A549 (cell line): Measurements from ENCODE around the gene MTA3. TPM values are rescaled to one million over a fixed set of nuclear protein-coding genes. Genes with fewer than 3 reads are reported as not detected.
"Not testable (repeated sequence)": the region's sequence is repeated elsewhere in the genome, so short reads cannot be mapped to it uniquely, and the experiment has no call there.

Source experiments
- ATAC-seq, 2 experiments: fragments of 200-7000 bp in 1 of 2; fragments of >200 bp in 1 of 2; cut with Nextera tagmentation in 1 of 2; cut with Tn5 transposase in 1 of 2; 3 replicates each; pipeline versions ENCODE4 v1.8.0 to v1.9.1; 2018 to 2020; ENCODE audit warnings: mild to moderate bottlenecking in 1 of 2, moderate library complexity in 1 of 2
- CTCF ChIA-PET: fragments of 300-600 bp; sonication (Branson Sonifier 250); formaldehyde crosslinking; extraction: SDS; loops from one replicate; lab custom pipeline; 2021; ENCODE audit warnings: antibody characterized with exemption, inconsistent platforms; lab: Yijun Ruan, JAX
- POLR2A ChIA-PET: fragments of 350-600 bp; formaldehyde crosslinking; extraction: SDS; loops from one replicate; lab custom pipeline; 2021; ENCODE audit warnings: antibody characterized with exemption, inconsistent platforms; lab: Yijun Ruan, JAX
- DNase-seq, 2 experiments: peaks; one replicate each; pipeline versions ENCODE4 v3.0.0 to v3.0.0-alpha.2; 2011 to 2016; ENCODE audit warnings: low read depth in 1 of 2, low spot score in 1 of 2
- FAIRE-seq: peaks from 2 replicates; lab custom pipeline; 2011; peaks lifted over from hg19 to GRCh38; lab: Jason Lieb, UNC
- H3K27ac ChIP-seq, 2 experiments: fragments of >200 bp; sonication (Bioruptor Twin); formaldehyde crosslinking; 3 replicates each; pipeline ENCODE4 v1.5.1; 2016 to 2017
- H3K4me1 ChIP-seq: fragments of >200 bp; sonication (Bioruptor Twin); formaldehyde crosslinking; 3 replicates; pipeline ENCODE4 v1.6.1; 2016
- H3K4me2 ChIP-seq: fragments of >200 bp; sonication (Bioruptor Twin); formaldehyde crosslinking; 3 replicates; pipeline ENCODE4 v1.6.1; 2016
- H3K4me3 ChIP-seq: fragments of >200 bp; sonication (Bioruptor Twin); formaldehyde crosslinking; 3 replicates; pipeline ENCODE4 v1.5.1; 2016
- H3K9me3 ChIP-seq: fragments of >200 bp; sonication (Bioruptor Twin); formaldehyde crosslinking; 3 replicates; pipeline ENCODE4 v1.6.1; 2016
- BCL3 ChIP-seq: fragments of >200 bp; sonication (Bioruptor Twin); formaldehyde crosslinking; IDR thresholded peaks from 3 replicates; pipeline ENCODE4 v1.6.1; 2016
- CBX2 ChIP-seq: fragments of 200-600 bp; sonication (generic); IDR thresholded peaks from 2 replicates; pipeline ENCODE4 v1.6.1; 2016; ENCODE audit warnings: low read depth, mild to moderate bottlenecking, borderline replicate concordance
- EHMT2 ChIP-seq: fragments of 200-600 bp; sonication (generic); IDR thresholded peaks from 2 replicates; pipeline ENCODE4 v1.6.1; 2016; ENCODE audit warnings: antibody characterized with exemption, low read depth, mild to moderate bottlenecking, moderate library complexity
- EP300 ChIP-seq, 2 experiments: fragments of >200 bp; sonication (Bioruptor Twin); formaldehyde crosslinking; IDR thresholded peaks; 2 replicates in 1 of 2; 3 replicates in 1 of 2; pipeline ENCODE4 v1.6.1; 2016 to 2017
- FOXS1 ChIP-seq: fragments of 250-450 bp; sonication (Bioruptor Pico); IDR thresholded peaks from 2 replicates; pipeline ENCODE4 v1.5.0; 2020; ENCODE audit warnings: mild to moderate bottlenecking, moderate library complexity
- GATA3 ChIP-seq: IDR thresholded peaks from 2 replicates; pipeline ENCODE4 v1.6.1; 2012; ENCODE audit warnings: borderline replicate concordance
- HOXA7 ChIP-seq: fragments of 250-450 bp; sonication (Bioruptor Pico); IDR thresholded peaks from 2 replicates; pipeline ENCODE4 v1.5.0; 2020; ENCODE audit warnings: mild to moderate bottlenecking, moderate library complexity
- JUNB ChIP-seq: fragments of >200 bp; sonication (Bioruptor Twin); formaldehyde crosslinking; IDR thresholded peaks from 2 replicates; pipeline ENCODE4 v1.6.1; 2016
- MAFK ChIP-seq: fragments of 450-650 bp; IDR thresholded peaks from 2 replicates; pipeline ENCODE4 v1.6.1; 2014; ENCODE audit not compliant: partially characterized antibody
- RAD21 ChIP-seq, 2 experiments: fragments of >200 bp in 1 of 2; sonication (Bioruptor Twin) in 1 of 2; formaldehyde crosslinking in 1 of 2; IDR thresholded peaks in 1 of 2; conservative IDR thresholded peaks in 1 of 2; 2 replicates in 1 of 2; 3 replicates in 1 of 2; pipeline ENCODE4 v1.6.1; 2012 to 2018; ENCODE audit warnings: inconsistent platforms in 1 of 2
- RARB ChIP-seq: fragments of 250-450 bp; sonication (Bioruptor Pico); IDR thresholded peaks from 2 replicates; pipeline ENCODE4 v1.8.0; 2021; ENCODE audit warnings: mild to moderate bottlenecking, moderate library complexity
- RNF2 ChIP-seq: fragments of 200-600 bp; sonication (generic); IDR thresholded peaks from 2 replicates; pipeline ENCODE4 v1.6.1; 2016; ENCODE audit warnings: low read depth, mild to moderate bottlenecking, antibody characterized with exemption, moderate library complexity, borderline replicate concordance
- SREBF2 ChIP-seq: fragments of 450-650 bp; IDR thresholded peaks from 2 replicates; pipeline ENCODE4 v1.6.1; 2014; ENCODE audit warnings: mild to moderate bottlenecking, moderate library complexity
- USF2 ChIP-seq: fragments of 450-650 bp; IDR thresholded peaks from 2 replicates; pipeline ENCODE4 v1.6.1; 2014; ENCODE audit warnings: antibody characterized with exemption
- ZC3H11A ChIP-seq: fragments of 450-650 bp; IDR thresholded peaks from 2 replicates; pipeline ENCODE4 v1.6.1; 2014; ENCODE audit warnings: antibody characterized with exemption, mild to moderate bottlenecking
- WGBS: methylation state at CpG from one replicate; pipeline ENCODE4 v1.1.6; 2017; ENCODE audit errors: missing lambda C conversion rate; 5-methylcytosine and 5-hydroxymethylcytosine counted together
- polyA plus RNA-seq, 4 experiments: library from polyadenylated mRNA; depleted of rRNA in 3 of 4; stranded (reverse); fragments of >200 nt; fragmentation: RNase III in 1 of 4; extraction: RNeasy Plus Mini Kit Qiagen cat#74134 plus additional on column Dnase treatment in 1 of 4; gene quantifications; 2 replicates in 3 of 4; 3 replicates in 1 of 4; pipeline ENCODE4 v1.2.3, GENCODE V29; 2011 to 2017
- TF ChIP-seq, protein P1 (sequence below): fragments of >200 bp; sonication (Bioruptor Twin); formaldehyde crosslinking; IDR thresholded peaks from 2 replicates; pipeline ENCODE4 v1.6.1; 2016
- TF ChIP-seq, protein P2 (sequence below): fragments of 200-600 bp; sonication (generic); IDR thresholded peaks from 2 replicates; pipeline ENCODE4 v1.6.1; 2016; ENCODE audit warnings: antibody characterized with exemption, mild to moderate bottlenecking, moderate library complexity

Gene MTA3
- polyA plus RNA-seq, 2 of the 4 experiments (the other 2 are of a cell fraction): 49.3 to 74.1 TPM

DNA sequence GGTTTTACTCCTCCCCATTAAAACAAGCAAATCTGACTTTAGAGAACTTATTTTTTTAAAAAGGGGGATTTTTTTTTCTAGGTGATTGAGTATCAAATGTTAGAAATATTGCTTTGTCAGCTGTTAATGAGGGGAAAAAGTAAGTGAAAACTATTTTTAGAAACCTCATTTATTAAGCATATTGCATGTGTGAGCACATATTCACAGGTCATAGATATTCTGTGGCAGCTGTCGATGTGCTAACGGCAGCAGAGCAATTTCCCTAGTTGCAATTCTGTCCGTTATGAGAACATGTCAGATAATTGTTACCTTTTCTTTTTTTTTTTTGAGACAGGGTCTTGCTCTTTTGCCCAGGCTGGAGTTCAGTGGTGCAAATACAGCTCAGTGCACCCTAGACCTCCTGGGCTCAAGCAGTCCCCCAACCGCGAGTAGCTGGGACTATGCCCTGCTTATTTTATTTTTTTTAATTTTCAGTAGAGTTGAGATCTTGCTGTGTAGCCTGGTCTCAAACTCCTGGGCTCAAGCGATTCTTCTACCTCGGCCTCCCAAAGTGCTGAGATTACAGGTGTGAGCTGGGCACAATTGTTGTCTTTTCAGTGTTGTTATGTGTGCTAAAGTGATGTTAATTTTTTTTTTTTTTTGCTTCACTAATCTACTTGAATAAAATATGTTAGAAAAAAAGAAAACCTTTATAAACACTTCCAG lies 69.8 kb downstream of the MTA3 start:
- ATAC-seq (peak in 1 of 2 experiments; percentile 46; a peak in 2 of 6 replicates), DNase-seq (no peak), FAIRE-seq (no peak)
- CTCF ChIA-PET: interaction anchor here (0.7 to 2.0 kb wide), 4 partner anchors 14 to 144 kb away, joined by 3 to 7 read pairs (median 4); partner anchors contain the start of gene KCNG3
- TF ChIP-seq MAFK (peak; percentile 89), BCL3 (no peak)
- Histone ChIP-seq H3K4me1 (peaks cover 20% of the 10 kb centered on the region), H3K9me3 (no peaks in the 10 kb centered on the region), H3K27ac (no peak overlapping the region), H3K4me3 (no peak overlapping the region), H3K4me2 (peak overlapping the region; percentile 69)
- WGBS: 86% methylated on average over 7 of the region's 7 CpGs
- POLR2A ChIA-PET: interaction anchor here (0.6 kb wide), 1 partner anchor 32 kb away, joined by 3 read pairs; no protein-coding TSS in a partner anchor

- no peak for TF ChIP-seq EHMT2
- no peak for TF ChIP-seq RNF2
- TF ChIP-seq RARB (CRISPR knock-in tag): no peak
- TF ChIP-seq FOXS1 (CRISPR knock-in tag): no peak
- Histone ChIP-seq H3K9me3 (no peaks in the 10 kb centered on the region), H3K27ac (0 out of 6 replicates have a peak overlapping the region, but pooled peaks of 1 of the 2 experiments have one; percentile 4), H3K4me2 (peak overlapping the region; percentile 69), H3K4me3 (peak overlapping the region; percentile 17; the same call in 1 of the 3 replicates), H3K4me1 (peaks cover 20% of the 10 kb centered on the region)
- DNase-seq (no peak), FAIRE-seq (peak; percentile 23), ATAC-seq (peak in 1 of 2 experiments; percentile 59; a peak in 3 of 6 replicates)
- POLR2A ChIA-PET: interaction anchor here (0.6 kb wide), 1 partner anchor 19 kb away, joined by 3 read pairs; no protein-coding TSS in a partner anchor
- WGBS: 37% methylated on average over 5 of the region's 5 CpGs
- CTCF ChIA-PET: interaction anchor here (0.5 to 2.0 kb wide), 3 partner anchors 13 to 161 kb away, joined by 4 to 7 read pairs (median 4); no protein-coding TSS in a partner anchor
These were observed 71.1 kb downstream of the MTA3 start for GRCh38 chr2:42639340-42640077.

DNA sequence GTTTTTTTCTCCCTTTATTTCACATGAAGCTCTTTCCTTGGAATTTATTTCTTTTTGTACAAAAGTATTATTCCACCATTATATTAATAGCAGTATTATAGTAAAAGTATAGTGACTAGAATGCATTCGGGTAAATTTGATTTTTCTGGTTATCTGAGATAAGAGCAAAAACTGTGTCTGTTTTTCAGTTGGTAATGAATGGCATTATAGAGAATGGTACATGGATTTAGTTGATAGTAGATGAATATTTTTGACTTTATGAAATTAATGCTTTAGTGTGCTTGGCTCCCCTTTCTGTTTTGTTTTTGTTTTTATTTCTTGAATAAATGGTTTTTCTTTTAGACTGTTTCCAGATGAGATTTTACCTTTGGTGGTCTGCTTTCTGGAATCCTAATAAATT lies 71.8 kb downstream of the MTA3 start:
- no peaks in the 10 kb centered on the region for H3K9me3 ChIP-seq
- H3K4me3 ChIP-seq: no peak overlapping the region
- no peak overlapping the region for H3K4me2 ChIP-seq
- no peak for TF ChIP-seq RARB (CRISPR knock-in tag)
- no peak for TF ChIP-seq EP300 (IDR thresholded peaks at IDR 0.05)
- no peak for TF ChIP-seq HOXA7 (CRISPR knock-in tag)
- no peak for TF ChIP-seq USF2
- TF ChIP-seq, all 56 proteins: peak for 0
- ATAC-seq (no peak), DNase-seq (no peak), FAIRE-seq (no peak)
- CTCF ChIA-PET: no interaction called here
- 93% methylated on average over 1 of the region's 1 CpG for WGBS
- peaks cover 20% of the 10 kb centered on the region for H3K4me1 ChIP-seq
- POLR2A ChIA-PET: interaction anchor here (0.6 kb wide), 1 partner anchor 19 kb away, joined by 3 read pairs; no protein-coding TSS in a partner anchor
- H3K27ac ChIP-seq: no peak overlapping the region

GRCh38 chr2:42642371-42642770 lies 73.9 kb downstream of the MTA3 start:
- H3K4me3 ChIP-seq, H3K9me3 ChIP-seq, DNase-seq, POLR2A ChIA-PET, H3K27ac ChIP-seq, H3K4me2 ChIP-seq, FAIRE-seq, ATAC-seq: not testable (repeated sequence)
- CTCF ChIA-PET: interaction anchor here (0.9 to 1.1 kb wide), 3 partner anchors 12 to 91 kb away, joined by 3 to 5 read pairs (median 4); no protein-coding TSS in a partner anchor
- 82% methylated on average over 2 of the region's 2 CpGs for WGBS
- H3K4me1 ChIP-seq: peaks cover 20% of the 10 kb centered on the region

- ATAC-seq (no peak), DNase-seq (no peak), FAIRE-seq (no peak)
- no peaks in the 10 kb centered on the region for H3K4me1 ChIP-seq
- H3K9me3 ChIP-seq: no peaks in the 10 kb centered on the region
- POLR2A ChIA-PET: no interaction called here
- CTCF ChIA-PET: interaction anchor here (1.9 to 7.5 kb wide), 2 partner anchors 19 to 150 kb away, joined by 5 to 44 read pairs; no protein-coding TSS in a partner anchor
- H3K4me2 ChIP-seq: no peak overlapping the region
- H3K4me3 ChIP-seq: no peak overlapping the region
- H3K27ac ChIP-seq: no peak overlapping the region
- 94% methylated on average over 2 of the region's 2 CpGs for WGBS
- TF ChIP-seq, protein P1, sequence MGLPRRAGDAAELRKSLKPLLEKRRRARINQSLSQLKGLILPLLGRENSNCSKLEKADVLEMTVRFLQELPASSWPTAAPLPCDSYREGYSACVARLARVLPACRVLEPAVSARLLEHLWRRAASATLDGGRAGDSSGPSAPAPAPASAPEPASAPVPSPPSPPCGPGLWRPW: no peak
- no peak for TF ChIP-seq CBX2
- TF ChIP-seq JUNB: no peak
- TF ChIP-seq SREBF2: no peak
- no peak for TF ChIP-seq ZC3H11A
- TF ChIP-seq EP300 (IDR thresholded peaks at IDR 0.05): no peak
- TF ChIP-seq RAD21 (conservative IDR thresholded peaks at IDR 0.05 in 1 of 2, IDR thresholded peaks at IDR 0.05 in 1 of 2): no peak
- TF ChIP-seq GATA3: no peak
- TF ChIP-seq, protein P2, sequence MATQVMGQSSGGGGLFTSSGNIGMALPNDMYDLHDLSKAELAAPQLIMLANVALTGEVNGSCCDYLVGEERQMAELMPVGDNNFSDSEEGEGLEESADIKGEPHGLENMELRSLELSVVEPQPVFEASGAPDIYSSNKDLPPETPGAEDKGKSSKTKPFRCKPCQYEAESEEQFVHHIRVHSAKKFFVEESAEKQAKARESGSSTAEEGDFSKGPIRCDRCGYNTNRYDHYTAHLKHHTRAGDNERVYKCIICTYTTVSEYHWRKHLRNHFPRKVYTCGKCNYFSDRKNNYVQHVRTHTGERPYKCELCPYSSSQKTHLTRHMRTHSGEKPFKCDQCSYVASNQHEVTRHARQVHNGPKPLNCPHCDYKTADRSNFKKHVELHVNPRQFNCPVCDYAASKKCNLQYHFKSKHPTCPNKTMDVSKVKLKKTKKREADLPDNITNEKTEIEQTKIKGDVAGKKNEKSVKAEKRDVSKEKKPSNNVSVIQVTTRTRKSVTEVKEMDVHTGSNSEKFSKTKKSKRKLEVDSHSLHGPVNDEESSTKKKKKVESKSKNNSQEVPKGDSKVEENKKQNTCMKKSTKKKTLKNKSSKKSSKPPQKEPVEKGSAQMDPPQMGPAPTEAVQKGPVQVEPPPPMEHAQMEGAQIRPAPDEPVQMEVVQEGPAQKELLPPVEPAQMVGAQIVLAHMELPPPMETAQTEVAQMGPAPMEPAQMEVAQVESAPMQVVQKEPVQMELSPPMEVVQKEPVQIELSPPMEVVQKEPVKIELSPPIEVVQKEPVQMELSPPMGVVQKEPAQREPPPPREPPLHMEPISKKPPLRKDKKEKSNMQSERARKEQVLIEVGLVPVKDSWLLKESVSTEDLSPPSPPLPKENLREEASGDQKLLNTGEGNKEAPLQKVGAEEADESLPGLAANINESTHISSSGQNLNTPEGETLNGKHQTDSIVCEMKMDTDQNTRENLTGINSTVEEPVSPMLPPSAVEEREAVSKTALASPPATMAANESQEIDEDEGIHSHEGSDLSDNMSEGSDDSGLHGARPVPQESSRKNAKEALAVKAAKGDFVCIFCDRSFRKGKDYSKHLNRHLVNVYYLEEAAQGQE: no peak
These were observed 77.1 kb downstream of the MTA3 start for GRCh38 chr2:42645551-42645950.
